Tibial nerve (tissue), 4 donors: ENCODE results near the gene ATP1A4. TPM values are rescaled to one million over a fixed set of nuclear protein-coding genes. Genes with fewer than 3 reads are reported as not detected.
"Not testable (repeated sequence)": the region's sequence is repeated elsewhere in the genome, so short reads cannot be mapped to it uniquely, and the experiment has no call there.

Source experiments
- DNase-seq, 2 donors: peaks; one replicate each; pipeline ENCODE4 v3.0.0-alpha.2; 2019; ENCODE audit warnings: low spot score in 2 of 2
- H3K27ac ChIP-seq, 4 donors: fragments of 200-600 bp; sonication (generic) in 3 of 4; one replicate each; pipeline ENCODE4 v1.5.1; 2017 to 2019; ENCODE audit warnings: mild to moderate bottlenecking in 1 of 4
- H3K27me3 ChIP-seq, 2 donors: fragments of 200-600 bp; sonication (generic) in 1 of 2; one replicate each; pipeline versions ENCODE4 v1.5.1 to v1.6.0; 2017 to 2019
- H3K36me3 ChIP-seq, 3 donors: fragments of 200-600 bp; sonication (generic); one replicate each; pipeline ENCODE4 v1.5.1; 2018 to 2019
- H3K4me1 ChIP-seq, 4 donors: fragments of 200-600 bp; sonication (generic) in 3 of 4; one replicate each; pipeline ENCODE4 v1.5.1; 2017 to 2019
- H3K4me3 ChIP-seq, 4 donors: fragments of 200-600 bp; sonication (generic) in 3 of 4; one replicate each; pipeline ENCODE4 v1.5.1; 2017 to 2019; ENCODE audit warnings: mild to moderate bottlenecking in 1 of 4, moderate library complexity in 1 of 4
- H3K9me3 ChIP-seq, 4 donors: fragments of 200-600 bp; sonication (generic) in 3 of 4; one replicate each; pipeline ENCODE4 v1.5.1; 2017 to 2019
- EP300 ChIP-seq, 2 donors: sonication (generic); formaldehyde crosslinking; IDR thresholded peaks; one replicate each; pipeline ENCODE4 v1.6.1; 2017; ENCODE audit warnings: antibody characterized with exemption in 2 of 2, mild to moderate bottlenecking in 1 of 2
- POLR2A ChIP-seq, 2 donors: fragments of 450-650 bp; IDR thresholded peaks; one replicate each; pipeline ENCODE4 v1.6.1; 2017; ENCODE audit warnings: antibody characterized with exemption in 2 of 2, mild to moderate bottlenecking in 2 of 2, moderate library complexity in 2 of 2
- WGBS, 2 donors: methylation state at CpG; one replicate each; pipeline ENCODE4 v1.1.5; 2018; 5-methylcytosine and 5-hydroxymethylcytosine counted together
- total RNA-seq, 4 donors: library from RNA; depleted of rRNA; stranded (reverse); fragments of >200 nt; gene quantifications; one replicate each; pipeline ENCODE4 v1.1.0, GENCODE V29; 2016
- TF ChIP-seq, protein P1 (sequence below), 5 experiments: fragments of 200-600 bp in 3 of 5; fragments of 450-650 bp in 2 of 5; sonication (generic) in 3 of 5; IDR thresholded peaks; one replicate each; pipeline ENCODE4 v1.5.1; 2016 to 2019; ENCODE audit warnings: antibody characterized with exemption in 5 of 5, mild to moderate bottlenecking in 3 of 5, moderate library complexity in 2 of 5

Gene ATP1A4
- total RNA-seq, 4 donors from 2014 or later, result 0.90 to 5.0 (median 2.1) TPM

DNA sequence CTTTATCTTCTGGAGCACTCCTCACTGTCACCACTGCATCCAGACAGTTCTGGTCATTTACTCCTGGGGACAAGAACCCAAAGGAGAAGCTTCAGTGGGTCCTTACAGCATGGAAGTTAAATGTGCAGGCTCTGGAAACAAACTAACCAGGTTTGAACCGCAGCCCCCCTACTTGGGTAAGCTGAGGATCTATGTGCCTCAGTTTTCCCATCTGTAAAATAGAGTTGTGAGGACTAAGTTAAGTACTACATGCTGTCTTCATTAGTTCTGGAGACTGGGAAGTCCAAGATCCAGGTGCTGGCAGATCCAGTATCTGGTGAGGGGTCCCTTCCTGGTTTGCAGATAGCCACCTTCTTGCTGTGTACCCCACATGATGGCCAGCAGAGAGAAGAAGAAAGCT, 43.9 kb upstream of the ATP1A4 start:
- Histone ChIP-seq H3K27ac (peak overlapping the region in 1 of 4 donors; percentile 25), H3K4me3 (no peak overlapping the region), H3K4me1 (peaks cover 0 to 59% (median 19%) of the 10 kb centered on the region in 4 donors), H3K36me3 (no peaks in the 10 kb centered on the region), H3K27me3 (no peaks in the 10 kb centered on the region), H3K9me3 (no peaks in the 10 kb centered on the region)
- TF ChIP-seq, protein P1, sequence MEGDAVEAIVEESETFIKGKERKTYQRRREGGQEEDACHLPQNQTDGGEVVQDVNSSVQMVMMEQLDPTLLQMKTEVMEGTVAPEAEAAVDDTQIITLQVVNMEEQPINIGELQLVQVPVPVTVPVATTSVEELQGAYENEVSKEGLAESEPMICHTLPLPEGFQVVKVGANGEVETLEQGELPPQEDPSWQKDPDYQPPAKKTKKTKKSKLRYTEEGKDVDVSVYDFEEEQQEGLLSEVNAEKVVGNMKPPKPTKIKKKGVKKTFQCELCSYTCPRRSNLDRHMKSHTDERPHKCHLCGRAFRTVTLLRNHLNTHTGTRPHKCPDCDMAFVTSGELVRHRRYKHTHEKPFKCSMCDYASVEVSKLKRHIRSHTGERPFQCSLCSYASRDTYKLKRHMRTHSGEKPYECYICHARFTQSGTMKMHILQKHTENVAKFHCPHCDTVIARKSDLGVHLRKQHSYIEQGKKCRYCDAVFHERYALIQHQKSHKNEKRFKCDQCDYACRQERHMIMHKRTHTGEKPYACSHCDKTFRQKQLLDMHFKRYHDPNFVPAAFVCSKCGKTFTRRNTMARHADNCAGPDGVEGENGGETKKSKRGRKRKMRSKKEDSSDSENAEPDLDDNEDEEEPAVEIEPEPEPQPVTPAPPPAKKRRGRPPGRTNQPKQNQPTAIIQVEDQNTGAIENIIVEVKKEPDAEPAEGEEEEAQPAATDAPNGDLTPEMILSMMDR (IDR thresholded peaks at IDR 0.05), result no peak
- TF ChIP-seq POLR2A (IDR thresholded peaks at IDR 0.05) (no peak), EP300 (IDR thresholded peaks at IDR 0.05) (no peak)
- WGBS, 2 donors, result 100% methylated on average over 1 of the region's 1 CpG
- DNase-seq, result no peak

- WGBS, 2 donors, result 15 to 26% methylated on average over 6 of the region's 6 CpGs
- Histone ChIP-seq H3K27ac (peak overlapping the region in 2 of 4 donors; percentile 55 to 57), H3K4me1 (peaks cover 0 to 57% (median 12%) of the 10 kb centered on the region in 4 donors), H3K4me3 (no peak overlapping the region), H3K36me3 (no peaks in the 10 kb centered on the region), H3K27me3 (no peaks in the 10 kb centered on the region), H3K9me3 (no peaks in the 10 kb centered on the region)
- DNase-seq, result peak in 1 of 2 donors; percentile 57
- TF ChIP-seq POLR2A (IDR thresholded peaks at IDR 0.05), result no peak
- no peak for TF ChIP-seq EP300 (IDR thresholded peaks at IDR 0.05)
- TF ChIP-seq, protein P1 (IDR thresholded peaks at IDR 0.05), result peak in 4 of 5 experiments; percentile 39 to 45 (median 42)
Measured at GRCh38 chr1:160108888-160109662, 42.3 kb upstream of the ATP1A4 start.

DNA sequence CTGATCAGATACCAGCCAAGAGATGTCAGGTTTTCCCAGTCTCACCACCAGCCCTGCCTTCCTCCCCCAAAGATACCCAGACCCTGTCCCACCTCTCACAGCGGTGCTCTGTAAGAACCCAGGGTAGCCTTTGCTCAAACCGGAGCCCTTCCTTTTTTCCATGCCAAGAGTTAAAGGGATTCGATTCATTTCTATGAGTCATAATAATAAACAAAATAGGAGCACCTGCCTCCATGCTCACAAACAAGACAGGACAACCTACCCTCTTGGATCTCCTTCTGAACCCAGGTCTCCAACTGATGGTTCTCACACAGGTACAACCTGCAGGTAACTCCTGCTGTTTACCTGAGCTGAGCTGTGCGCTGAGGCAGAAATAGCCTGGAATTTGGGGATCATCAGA, 41.7 kb upstream of the ATP1A4 start:
- no peak for DNase-seq
- Histone ChIP-seq H3K4me1 (peaks cover 0 to 57% (median 10%) of the 10 kb centered on the region in 4 donors), H3K4me3 (no peak overlapping the region), H3K36me3 (no peaks in the 10 kb centered on the region), H3K27ac (peak overlapping the region in 2 of 4 donors; percentile 55 to 57), H3K27me3 (no peaks in the 10 kb centered on the region), H3K9me3 (no peaks in the 10 kb centered on the region)
- WGBS, 2 donors, result 52 to 56% methylated on average over 4 of the region's 4 CpGs
- TF ChIP-seq EP300 (IDR thresholded peaks at IDR 0.05) (no peak), POLR2A (IDR thresholded peaks at IDR 0.05) (no peak)
- TF ChIP-seq, protein P1 (IDR thresholded peaks at IDR 0.05), result no peak

- Histone ChIP-seq H3K4me1 (peaks cover 0 to 56% (median 6%) of the 10 kb centered on the region in 4 donors), H3K27ac (peak overlapping the region in 2 of 4 donors; percentile 26 to 84)
- not testable (repeated sequence) for H3K36me3 ChIP-seq, H3K4me3 ChIP-seq, H3K9me3 ChIP-seq, DNase-seq, H3K27me3 ChIP-seq
- WGBS, 2 donors, result 87 to 92% methylated on average over 10 of the region's 10 CpGs
Measured at GRCh38 chr1:160111462-160111861, 39.9 kb upstream of the ATP1A4 start.

DNA sequence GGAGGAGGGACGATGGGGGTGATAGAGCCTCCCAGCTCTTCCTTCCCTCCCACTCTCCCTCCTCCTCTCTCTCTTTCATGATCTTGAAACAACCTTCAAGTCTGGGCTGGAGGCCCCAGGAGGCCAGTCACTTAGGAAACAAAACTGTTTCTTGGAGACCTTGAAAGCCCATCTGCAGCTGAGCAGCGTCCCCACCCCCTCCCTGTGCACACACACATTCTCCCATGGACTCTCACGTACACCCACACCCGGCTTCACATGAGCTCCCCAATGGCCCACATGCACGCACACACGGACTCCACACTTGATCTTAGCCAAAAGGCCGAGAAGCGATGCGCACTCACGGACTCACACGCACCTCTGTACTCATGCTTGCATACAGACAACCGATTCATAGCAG, 39.0 kb upstream of the ATP1A4 start:
- H3K27me3 ChIP-seq, result no peaks in the 10 kb centered on the region
- H3K4me1 ChIP-seq, result peaks cover 0 to 59% (median 6%) of the 10 kb centered on the region in 4 donors
- TF ChIP-seq EP300 (IDR thresholded peaks at IDR 0.05), result no peak
- TF ChIP-seq POLR2A (IDR thresholded peaks at IDR 0.05), result no peak
- H3K27ac ChIP-seq, result peak overlapping the region in 2 of 4 donors; percentile 26 to 84
- no peaks in the 10 kb centered on the region for H3K9me3 ChIP-seq
- H3K36me3 ChIP-seq, result no peaks in the 10 kb centered on the region
- no peak for DNase-seq
- 62 to 66% methylated on average over 12 of the region's 12 CpGs for WGBS, 2 donors
- H3K4me3 ChIP-seq, result no peak overlapping the region

DNA sequence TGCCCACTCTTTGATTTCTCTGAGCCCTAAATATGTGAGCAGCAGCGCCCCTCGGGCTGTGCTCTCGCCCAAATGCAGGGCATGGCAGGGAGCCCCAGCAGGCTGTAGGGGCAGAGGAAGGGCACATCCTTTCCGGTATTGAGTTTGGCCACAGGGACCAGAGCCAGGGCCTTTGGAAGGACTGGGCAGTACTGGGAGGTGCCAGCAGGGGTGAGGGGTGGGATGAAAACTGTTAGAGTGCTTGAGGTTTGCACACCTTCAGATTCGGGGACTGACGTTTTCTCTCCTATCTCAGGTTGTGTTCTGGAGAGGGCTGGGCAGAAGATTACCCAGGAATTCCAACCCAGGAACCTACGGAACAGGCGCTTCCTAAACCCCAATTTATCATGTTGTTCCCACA, 38.0 kb upstream of the ATP1A4 start:
- Histone ChIP-seq H3K9me3 (no peaks in the 10 kb centered on the region), H3K27ac (peak overlapping the region in 3 of 4 donors; percentile 5 to 94 (median 84)), H3K27me3 (no peaks in the 10 kb centered on the region), H3K36me3 (no peaks in the 10 kb centered on the region), H3K4me3 (no peak overlapping the region), H3K4me1 (peaks cover 0 to 65% (median 7%) of the 10 kb centered on the region in 4 donors)
- WGBS, 2 donors, result 72 to 74% methylated on average over 8 of the region's 8 CpGs
- TF ChIP-seq, protein P1 (IDR thresholded peaks at IDR 0.05), result no peak
- TF ChIP-seq EP300 (IDR thresholded peaks at IDR 0.05) (no peak), POLR2A (IDR thresholded peaks at IDR 0.05) (no peak)
- DNase-seq, result no peak
